Left lung (tissue), 10 donors: Measurements from ENCODE around the gene PTER. TPM values are rescaled to one million over a fixed set of nuclear protein-coding genes. Genes with fewer than 3 reads are reported as not detected.

Experiments used
- ATAC-seq: fragments of 200-7000 bp; cut with Tn5 transposase; one replicate; pipeline ENCODE4 v1.9.1; 2020; ENCODE audit warnings: moderate library complexity
- DNase-seq, 4 donors: peaks; one replicate each; pipeline ENCODE4 v3.0.0-alpha.2; 2013 to 2020
- H3K27ac ChIP-seq, 2 donors: fragments of 200-600 bp; sonication (generic) in 1 of 2; one replicate each; pipeline versions ENCODE4 v1.5.0 to v1.8.0; 2020 to 2021
- H3K27me3 ChIP-seq, 2 donors: fragments of 200-600 bp; sonication (generic) in 1 of 2; one replicate each; pipeline versions ENCODE4 v1.5.0 to v1.8.0; 2020 to 2021
- H3K36me3 ChIP-seq, 2 donors: fragments of 200-600 bp; sonication (generic) in 1 of 2; one replicate each; pipeline versions ENCODE4 v1.5.0 to v1.8.0; 2020 to 2021
- H3K4me1 ChIP-seq, 2 donors: fragments of 200-600 bp; one replicate each; pipeline ENCODE4 v1.8.0; 2021
- H3K4me3 ChIP-seq, 2 donors: fragments of 200-600 bp; sonication (generic) in 1 of 2; one replicate each; pipeline versions ENCODE4 v1.5.0 to v1.8.0; 2020 to 2021; ENCODE audit warnings: mild to moderate bottlenecking in 1 of 2
- H3K9me3 ChIP-seq, 2 donors: fragments of 200-600 bp; sonication (generic) in 1 of 2; one replicate each; pipeline versions ENCODE4 v1.5.0 to v1.8.0; 2020 to 2021
- intact Hi-C, 2 donors: fragments of 100-400 bp; cut with DNase I; formaldehyde crosslinking; loops; one replicate each; pipeline versions ENCODE4 v1.11.2 to v1.14.2; 2022
- polyA plus RNA-seq, 6 donors: library from polyadenylated mRNA; unstranded; fragments of 120-200 nt; gene quantifications; one replicate each; pipeline ENCODE4 v1.2.1, GENCODE V29; 2013; ENCODE audit not compliant: insufficient read length in 6 of 6
- total RNA-seq, 2 donors: library from RNA; stranded (reverse); fragmentation: NEBNext Ultra II Directional; extraction: Animal tissue kit (Norgen Biotek cat#: 25700); gene quantifications; one replicate each; pipeline ENCODE4 v1.2.1, GENCODE V29; 2021
- TF ChIP-seq, protein P1 (sequence below), 2 donors: fragments of 200-600 bp; sonication (generic) in 1 of 2; IDR thresholded peaks; one replicate each; pipeline versions ENCODE4 v1.5.0 to v1.8.0; 2021; ENCODE audit warnings: antibody characterized with exemption in 2 of 2
- donor health status: DM: no; HTN: yes; CAD: no.
- donor health status: DM: no; HTN: no; CAD: no.

The PTER gene
- total and polyA plus RNA-seq, 8 donors, result 8.6 to 16.8 (median 10.5) TPM

DNA sequence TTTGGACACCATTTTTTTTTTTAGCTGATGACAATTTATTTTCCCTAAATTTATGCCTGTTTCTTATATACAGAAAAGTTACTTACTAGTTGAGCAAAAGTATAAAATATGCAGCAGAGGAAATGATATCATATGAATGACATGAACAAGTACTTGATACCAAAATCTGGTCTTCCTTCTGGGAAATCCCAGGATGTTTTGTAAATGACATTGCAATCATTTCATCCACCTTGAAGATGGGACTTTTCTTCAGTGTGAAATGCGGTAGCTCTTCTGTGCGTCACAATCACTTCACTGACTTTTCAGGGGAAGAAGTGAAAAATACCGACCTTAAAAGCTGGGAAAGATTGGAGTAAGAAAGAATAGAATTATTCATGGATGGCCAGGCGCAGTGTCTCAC is 61.1 kb downstream of the PTER start:
- Histone ChIP-seq H3K27ac (no peak overlapping the region), H3K4me1 (no peaks in the 10 kb centered on the region), H3K27me3 (no peaks in the 10 kb centered on the region), H3K36me3 (no peaks in the 10 kb centered on the region), H3K9me3 (no peaks in the 10 kb centered on the region), H3K4me3 (no peak overlapping the region)
- DNase-seq, result no peak
- TF ChIP-seq, protein P1, sequence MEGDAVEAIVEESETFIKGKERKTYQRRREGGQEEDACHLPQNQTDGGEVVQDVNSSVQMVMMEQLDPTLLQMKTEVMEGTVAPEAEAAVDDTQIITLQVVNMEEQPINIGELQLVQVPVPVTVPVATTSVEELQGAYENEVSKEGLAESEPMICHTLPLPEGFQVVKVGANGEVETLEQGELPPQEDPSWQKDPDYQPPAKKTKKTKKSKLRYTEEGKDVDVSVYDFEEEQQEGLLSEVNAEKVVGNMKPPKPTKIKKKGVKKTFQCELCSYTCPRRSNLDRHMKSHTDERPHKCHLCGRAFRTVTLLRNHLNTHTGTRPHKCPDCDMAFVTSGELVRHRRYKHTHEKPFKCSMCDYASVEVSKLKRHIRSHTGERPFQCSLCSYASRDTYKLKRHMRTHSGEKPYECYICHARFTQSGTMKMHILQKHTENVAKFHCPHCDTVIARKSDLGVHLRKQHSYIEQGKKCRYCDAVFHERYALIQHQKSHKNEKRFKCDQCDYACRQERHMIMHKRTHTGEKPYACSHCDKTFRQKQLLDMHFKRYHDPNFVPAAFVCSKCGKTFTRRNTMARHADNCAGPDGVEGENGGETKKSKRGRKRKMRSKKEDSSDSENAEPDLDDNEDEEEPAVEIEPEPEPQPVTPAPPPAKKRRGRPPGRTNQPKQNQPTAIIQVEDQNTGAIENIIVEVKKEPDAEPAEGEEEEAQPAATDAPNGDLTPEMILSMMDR (IDR thresholded peaks at IDR 0.05), result no peak
- intact Hi-C loops, result no loop called here
- no peak for ATAC-seq

DNA sequence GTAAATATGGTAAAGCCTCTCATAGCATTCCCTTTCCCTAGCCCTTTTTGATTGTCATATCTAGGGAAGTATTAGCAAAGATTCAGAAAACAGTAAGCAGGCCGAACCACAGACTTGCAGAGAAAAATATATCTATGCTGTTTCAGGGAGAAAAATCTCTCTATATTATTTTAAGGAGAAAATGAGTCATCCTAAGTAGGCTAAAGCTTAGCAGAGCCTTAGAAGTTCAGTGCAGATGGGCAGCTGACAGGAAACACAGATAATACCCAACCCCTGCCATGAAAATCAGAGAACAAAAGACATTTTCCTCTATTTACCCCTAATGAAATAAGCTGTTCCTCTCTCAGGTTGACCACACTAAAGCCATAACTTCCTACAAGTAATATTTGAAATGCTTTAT is 68.4 kb downstream of the PTER start:
- Histone ChIP-seq H3K27me3 (no peaks in the 10 kb centered on the region), H3K4me3 (no peak overlapping the region), H3K9me3 (no peaks in the 10 kb centered on the region), H3K27ac (no peak overlapping the region), H3K36me3 (peaks cover 0 to 9% of the 10 kb centered on the region in 2 donors), H3K4me1 (no peaks in the 10 kb centered on the region)
- TF ChIP-seq, protein P1 (IDR thresholded peaks at IDR 0.05), result no peak
- intact Hi-C loops, result no loop called here
- ATAC-seq, result no peak
- no peak for DNase-seq

DNA sequence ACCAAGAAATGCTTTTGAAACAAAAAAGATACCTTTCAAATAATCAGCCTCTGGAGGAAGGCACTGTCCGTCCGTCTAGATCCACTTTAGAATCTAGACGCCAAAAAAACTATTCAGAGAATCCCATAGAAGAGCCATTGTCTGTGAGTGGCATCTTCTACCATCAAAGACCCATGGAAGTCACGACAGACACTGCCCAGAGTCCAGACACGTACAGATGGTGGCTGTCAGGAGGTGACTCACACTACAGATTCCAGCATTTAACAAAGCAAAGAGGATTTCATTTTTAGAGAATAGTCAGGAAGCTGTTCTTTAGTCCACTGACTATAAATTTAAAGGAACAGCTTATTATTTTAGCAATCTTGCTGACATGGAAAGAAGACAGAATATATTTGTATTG is 73.2 kb downstream of the PTER start:
- TF ChIP-seq, protein P1 (IDR thresholded peaks at IDR 0.05), result no peak
- intact Hi-C loops, result no loop called here
- H3K9me3 ChIP-seq, result no peaks in the 10 kb centered on the region
- no peak overlapping the region for H3K4me3 ChIP-seq
- no peaks in the 10 kb centered on the region for H3K4me1 ChIP-seq
- H3K27ac ChIP-seq, result no peak overlapping the region
- H3K36me3 ChIP-seq, result peaks cover 0 to 9% of the 10 kb centered on the region in 2 donors
- ATAC-seq (no peak), DNase-seq (no peak)
- H3K27me3 ChIP-seq, result no peaks in the 10 kb centered on the region

DNA sequence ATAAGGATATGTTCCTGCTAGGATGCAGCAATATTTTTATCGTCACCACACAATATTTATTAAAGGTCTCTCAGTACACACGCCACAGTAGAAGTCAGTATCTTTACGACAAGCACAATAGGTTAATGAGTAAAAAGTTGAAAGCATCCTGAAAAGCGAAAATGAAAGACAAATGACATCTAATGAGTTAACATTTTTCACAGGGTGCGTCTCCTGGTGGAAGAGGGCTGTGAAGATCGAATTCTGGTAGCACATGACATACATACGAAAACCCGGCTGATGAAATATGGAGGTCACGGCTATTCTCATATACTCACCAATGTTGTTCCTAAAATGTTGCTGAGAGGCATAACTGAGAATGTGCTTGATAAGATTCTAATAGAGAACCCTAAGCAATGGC is 74.0 kb downstream of the PTER start:
- TF ChIP-seq, protein P1 (IDR thresholded peaks at IDR 0.05), result no peak
- Histone ChIP-seq H3K4me1 (no peaks in the 10 kb centered on the region), H3K27me3 (no peaks in the 10 kb centered on the region), H3K36me3 (peaks cover 0 to 9% of the 10 kb centered on the region in 2 donors), H3K27ac (no peak overlapping the region), H3K9me3 (no peaks in the 10 kb centered on the region), H3K4me3 (no peak overlapping the region)
- no peak for DNase-seq
- intact Hi-C loops, result no loop called here
- no peak for ATAC-seq

GRCh38 chr10:16518822-16519221 is 82.0 kb downstream of the PTER start:
- Histone ChIP-seq H3K36me3 (no peaks in the 10 kb centered on the region), H3K27me3 (peaks cover 42 to 50% of the 10 kb centered on the region in 2 donors), H3K4me1 (peaks cover 8 to 27% of the 10 kb centered on the region in 2 donors), H3K27ac (no peak overlapping the region), H3K9me3 (no peaks in the 10 kb centered on the region), H3K4me3 (no peak overlapping the region)
- no peak for DNase-seq
- no peak for ATAC-seq
- TF ChIP-seq, protein P1 (IDR thresholded peaks at IDR 0.05), result no peak
- intact Hi-C loops, result no loop called here
